ENCODE data around the gene ZNF142. TPM values are rescaled to one million over a fixed set of nuclear protein-coding genes. Genes with fewer than 3 reads are reported as not detected.
A peak's percentile ranks its signal among the peaks of the same experiment; 100 is the strongest.

ZNF142 gene
- total and polyA plus RNA-seq, 2 donors from 2014 or later: 3.7 to 33.6 TPM

DNA sequence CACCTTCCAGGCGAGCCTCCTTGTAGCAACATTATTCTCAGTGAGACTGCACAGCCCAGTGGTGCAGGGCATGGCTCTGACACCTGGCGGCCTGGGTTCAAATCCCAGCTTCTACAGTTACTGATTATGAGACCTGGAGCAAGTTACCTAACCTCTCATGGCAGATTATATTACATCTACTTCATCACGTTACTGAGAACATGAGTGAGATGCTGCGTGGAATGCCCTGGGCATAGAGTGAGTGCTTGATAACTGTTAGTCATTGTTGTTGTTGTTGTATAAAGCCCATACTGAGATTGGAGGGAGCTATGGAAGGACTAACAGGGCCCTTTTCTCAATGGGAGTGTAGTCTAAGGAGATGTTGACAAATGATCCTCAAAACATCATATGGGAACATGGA, 33.1 kb downstream of the ZNF142 start:
- H3K27ac ChIP-seq (ENCODE audit: low read depth in 2 of 2, low read length in 2 of 2): no peak overlapping the region
- no peak for TF ChIP-seq CTCF (IDR thresholded peaks at IDR 0.05; ENCODE audit: borderline replicate concordance, extremely low read depth, insufficient read depth)
- no peak for DNase-seq
- no peak for FAIRE-seq
- no peak overlapping the region for H3K9ac ChIP-seq (ENCODE audit: low read length in 3 of 3)
- H3K4me3 ChIP-seq (ENCODE audit: low read length in 3 of 3): no peak overlapping the region
- intact Hi-C loops (cut with DNase I): no loop called here
- H3K36me3 ChIP-seq (ENCODE audit: control insufficient read depth in 2 of 3, insufficient read depth in 3 of 3, low read length in 3 of 3): peaks cover 0 to 8% (median 3%) of the 10 kb centered on the region in 3 donors
- no peaks in the 10 kb centered on the region for H3K4me1 ChIP-seq (ENCODE audit: control insufficient read depth in 2 of 3, insufficient read depth in 2 of 3, low read depth in 1 of 3, low read length in 3 of 3)
- no peaks in the 10 kb centered on the region for H3K27me3 ChIP-seq (ENCODE audit: control insufficient read depth, insufficient read depth, low read length)
- no peaks in the 10 kb centered on the region for H3K9me3 ChIP-seq (ENCODE audit: control insufficient read depth in 2 of 3, insufficient read depth in 1 of 3, low read length in 3 of 3)

GRCh38 chr2:218623366-218623705, 36.1 kb downstream of the ZNF142 start:
- no peak for TF ChIP-seq CTCF (IDR thresholded peaks at IDR 0.05; ENCODE audit: borderline replicate concordance, extremely low read depth, insufficient read depth)
- Histone ChIP-seq H3K9ac (ENCODE audit: low read length in 3 of 3) (no peak overlapping the region), H3K36me3 (ENCODE audit: control insufficient read depth in 2 of 3, insufficient read depth in 3 of 3, low read length in 3 of 3) (no peaks in the 10 kb centered on the region), H3K4me1 (ENCODE audit: control insufficient read depth in 2 of 3, insufficient read depth in 2 of 3, low read depth in 1 of 3, low read length in 3 of 3) (no peaks in the 10 kb centered on the region), H3K9me3 (ENCODE audit: control insufficient read depth in 2 of 3, insufficient read depth in 1 of 3, low read length in 3 of 3) (no peaks in the 10 kb centered on the region), H3K27me3 (ENCODE audit: control insufficient read depth, insufficient read depth, low read length) (no peaks in the 10 kb centered on the region), H3K27ac (ENCODE audit: low read depth in 2 of 2, low read length in 2 of 2) (no peak overlapping the region), H3K4me3 (ENCODE audit: low read length in 3 of 3) (no peak overlapping the region)
- FAIRE-seq (no peak), DNase-seq (no peak)
- intact Hi-C loops (cut with DNase I): no loop called here

- Histone ChIP-seq H3K9me3 (ENCODE audit: control insufficient read depth in 2 of 3, insufficient read depth in 1 of 3, low read length in 3 of 3) (no peaks in the 10 kb centered on the region), H3K27ac (ENCODE audit: low read depth in 2 of 2, low read length in 2 of 2) (no peak overlapping the region), H3K36me3 (ENCODE audit: control insufficient read depth in 2 of 3, insufficient read depth in 3 of 3, low read length in 3 of 3) (no peaks in the 10 kb centered on the region), H3K4me1 (ENCODE audit: control insufficient read depth in 2 of 3, insufficient read depth in 2 of 3, low read depth in 1 of 3, low read length in 3 of 3) (no peaks in the 10 kb centered on the region), H3K9ac (ENCODE audit: low read length in 3 of 3) (no peak overlapping the region), H3K4me3 (ENCODE audit: low read length in 3 of 3) (no peak overlapping the region), H3K27me3 (ENCODE audit: control insufficient read depth, insufficient read depth, low read length) (no peaks in the 10 kb centered on the region)
- FAIRE-seq (no peak), DNase-seq (peak in 1 of 5 donors; percentile 22)
- intact Hi-C loops (cut with DNase I): no loop called here
- no peak for TF ChIP-seq CTCF (IDR thresholded peaks at IDR 0.05; ENCODE audit: borderline replicate concordance, extremely low read depth, insufficient read depth)
Measured at GRCh38 chr2:218622606-218623365, 36.6 kb downstream of the ZNF142 start.

DNA sequence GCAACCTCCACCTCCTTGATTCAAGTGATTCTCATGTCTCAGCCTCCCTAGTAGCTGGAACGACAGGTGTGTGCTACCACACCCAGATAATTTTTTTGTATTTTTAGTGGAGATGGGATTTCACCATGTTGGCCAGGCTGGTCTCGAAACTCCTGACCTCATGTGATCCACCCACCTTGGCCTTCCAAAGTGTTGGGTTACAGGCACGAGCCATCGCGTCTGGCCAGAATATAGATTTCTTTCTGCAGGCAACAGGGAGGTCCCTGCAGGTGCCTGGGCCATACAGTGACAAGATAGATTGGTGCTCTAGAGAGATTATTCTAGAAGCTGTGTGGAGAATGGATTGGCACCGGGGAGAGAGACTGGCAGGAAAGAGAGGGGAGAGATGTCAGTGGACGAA, 38.4 kb downstream of the ZNF142 start:
- no peaks in the 10 kb centered on the region for H3K4me1 ChIP-seq (ENCODE audit: control insufficient read depth in 2 of 3, insufficient read depth in 2 of 3, low read depth in 1 of 3, low read length in 3 of 3)
- no peaks in the 10 kb centered on the region for H3K9me3 ChIP-seq (ENCODE audit: control insufficient read depth in 2 of 3, insufficient read depth in 1 of 3, low read length in 3 of 3)
- H3K4me3 ChIP-seq (ENCODE audit: low read length in 3 of 3): no peak overlapping the region
- no peak overlapping the region for H3K9ac ChIP-seq (ENCODE audit: low read length in 3 of 3)
- DNase-seq (no peak), FAIRE-seq (no peak)
- intact Hi-C loops (cut with DNase I): no loop called here
- no peaks in the 10 kb centered on the region for H3K36me3 ChIP-seq (ENCODE audit: control insufficient read depth in 2 of 3, insufficient read depth in 3 of 3, low read length in 3 of 3)
- TF ChIP-seq CTCF (IDR thresholded peaks at IDR 0.05; ENCODE audit: borderline replicate concordance, extremely low read depth, insufficient read depth): no peak
- no peaks in the 10 kb centered on the region for H3K27me3 ChIP-seq (ENCODE audit: control insufficient read depth, insufficient read depth, low read length)
- H3K27ac ChIP-seq (ENCODE audit: low read depth in 2 of 2, low read length in 2 of 2): no peak overlapping the region
